ENCODE data around the gene DAP.

DAP gene

GRCh38 chr5:10682801-10683525 lies 78.1 kb downstream of the DAP start:
- DNase-seq (ENCODE audit: low spot score in 2 of 2) (no peak), ATAC-seq (no peak)
- H3K4me3 Mint-ChIP-seq: no peak overlapping the region
- peaks cover 36% of the 10 kb centered on the region for H3K36me3 Mint-ChIP-seq
- peaks cover 22% of the 10 kb centered on the region for H3K4me1 Mint-ChIP-seq
- H3K27ac Mint-ChIP-seq: peak overlapping the region; percentile 86
- H3K9me3 Mint-ChIP-seq: no peaks in the 10 kb centered on the region

- no peaks in the 10 kb centered on the region for H3K9me3 Mint-ChIP-seq
- peak overlapping the region; percentile 86 for H3K27ac Mint-ChIP-seq
- DNase-seq (ENCODE audit: low spot score in 2 of 2) (no peak), ATAC-seq (no peak)
- peaks cover 22% of the 10 kb centered on the region for H3K4me1 Mint-ChIP-seq
- H3K4me3 Mint-ChIP-seq: no peak overlapping the region
- H3K36me3 Mint-ChIP-seq: peaks cover 36% of the 10 kb centered on the region
Observed at GRCh38 chr5:10681731-10682679, 79.0 kb downstream of the DAP start.

GRCh38 chr5:10680876-10681481 lies 80.1 kb downstream of the DAP start:
- peaks cover 24% of the 10 kb centered on the region for H3K4me1 Mint-ChIP-seq
- DNase-seq (ENCODE audit: low spot score in 2 of 2) (no peak), ATAC-seq (no peak)
- H3K36me3 Mint-ChIP-seq: peaks cover 36% of the 10 kb centered on the region
- H3K9me3 Mint-ChIP-seq: no peaks in the 10 kb centered on the region
- H3K4me3 Mint-ChIP-seq: no peak overlapping the region
- peak overlapping the region; percentile 68 for H3K27ac Mint-ChIP-seq

GRCh38 chr5:10679336-10679988 lies 81.6 kb downstream of the DAP start:
- H3K9me3 Mint-ChIP-seq: no peaks in the 10 kb centered on the region
- no peak overlapping the region for H3K4me3 Mint-ChIP-seq
- H3K4me1 Mint-ChIP-seq: peaks cover 15% of the 10 kb centered on the region
- peaks cover 27% of the 10 kb centered on the region for H3K36me3 Mint-ChIP-seq
- H3K27ac Mint-ChIP-seq: no peak overlapping the region
- ATAC-seq (no peak), DNase-seq (ENCODE audit: low spot score in 2 of 2) (no peak)

- H3K4me1 Mint-ChIP-seq: peaks cover 20% of the 10 kb centered on the region
- H3K9me3 Mint-ChIP-seq: no peaks in the 10 kb centered on the region
- ATAC-seq (no peak), DNase-seq (ENCODE audit: low spot score in 2 of 2) (no peak)
- peaks cover 20% of the 10 kb centered on the region for H3K36me3 Mint-ChIP-seq
- H3K4me3 Mint-ChIP-seq: no peak overlapping the region
- H3K27ac Mint-ChIP-seq: no peak overlapping the region
Observed at GRCh38 chr5:10678244-10678643, 82.8 kb downstream of the DAP start.

- Mint-ChIP-seq H3K27ac (no peak overlapping the region), H3K4me1 (peaks cover 20% of the 10 kb centered on the region), H3K4me3 (no peak overlapping the region), H3K9me3 (no peaks in the 10 kb centered on the region), H3K36me3 (peaks cover 18% of the 10 kb centered on the region)
- ATAC-seq: no peak
- DNase-seq (ENCODE audit: low spot score in 2 of 2): no peak
Observed at GRCh38 chr5:10677533-10677932, 83.5 kb downstream of the DAP start.

GRCh38 chr5:10676946-10677345 lies 84.1 kb downstream of the DAP start:
- peaks cover 15% of the 10 kb centered on the region for H3K4me1 Mint-ChIP-seq
- ATAC-seq (no peak), DNase-seq (ENCODE audit: low spot score in 2 of 2) (no peak)
- peak overlapping the region; percentile 78 for H3K27ac Mint-ChIP-seq
- no peak overlapping the region for H3K4me3 Mint-ChIP-seq
- H3K36me3 Mint-ChIP-seq: peaks cover 12% of the 10 kb centered on the region
- no peaks in the 10 kb centered on the region for H3K9me3 Mint-ChIP-seq

- H3K4me1 Mint-ChIP-seq: peaks cover 15% of the 10 kb centered on the region
- DNase-seq (ENCODE audit: low spot score in 2 of 2) (no peak), ATAC-seq (no peak)
- peaks cover 9% of the 10 kb centered on the region for H3K36me3 Mint-ChIP-seq
- peak overlapping the region; percentile 78 for H3K27ac Mint-ChIP-seq
- no peaks in the 10 kb centered on the region for H3K9me3 Mint-ChIP-seq
- H3K4me3 Mint-ChIP-seq: no peak overlapping the region
Observed at GRCh38 chr5:10676224-10676623, 84.8 kb downstream of the DAP start.

GRCh38 chr5:10675177-10675700 lies 85.8 kb downstream of the DAP start:
- H3K4me1 Mint-ChIP-seq: peaks cover 15% of the 10 kb centered on the region
- ATAC-seq (no peak), DNase-seq (ENCODE audit: low spot score in 2 of 2) (no peak)

GRCh38 chr5:10674582-10674981 lies 86.5 kb downstream of the DAP start:
- peaks cover 15% of the 10 kb centered on the region for H3K4me1 Mint-ChIP-seq
- H3K27ac Mint-ChIP-seq: no peak overlapping the region
- H3K36me3 Mint-ChIP-seq: no peaks in the 10 kb centered on the region
- H3K4me3 Mint-ChIP-seq: no peak overlapping the region
- H3K9me3 Mint-ChIP-seq: no peaks in the 10 kb centered on the region
- DNase-seq (ENCODE audit: low spot score in 2 of 2) (no peak), ATAC-seq (no peak)

More at GRCh38 chr5:10675177-10675700, 85.8 kb downstream of the DAP start:
- H3K27ac Mint-ChIP-seq: no peak overlapping the region
- H3K9me3 Mint-ChIP-seq: no peaks in the 10 kb centered on the region
- H3K4me3 Mint-ChIP-seq: no peak overlapping the region
- no peaks in the 10 kb centered on the region for H3K36me3 Mint-ChIP-seq

GRCh38 chr5:10674096-10674495 lies 86.9 kb downstream of the DAP start:
- no peak overlapping the region for H3K27ac Mint-ChIP-seq
- no peaks in the 10 kb centered on the region for H3K36me3 Mint-ChIP-seq
- no peaks in the 10 kb centered on the region for H3K9me3 Mint-ChIP-seq
- peaks cover 15% of the 10 kb centered on the region for H3K4me1 Mint-ChIP-seq
- no peak overlapping the region for H3K4me3 Mint-ChIP-seq
- ATAC-seq: no peak
- DNase-seq (ENCODE audit: low spot score in 2 of 2): no peak

GRCh38 chr5:10673407-10673806 lies 87.6 kb downstream of the DAP start:
- Mint-ChIP-seq H3K4me1 (peaks cover 15% of the 10 kb centered on the region), H3K36me3 (no peaks in the 10 kb centered on the region), H3K27ac (no peak overlapping the region), H3K9me3 (no peaks in the 10 kb centered on the region), H3K4me3 (no peak overlapping the region)
- ATAC-seq (no peak), DNase-seq (ENCODE audit: low spot score in 2 of 2) (no peak)

- Mint-ChIP-seq H3K27ac (no peak overlapping the region), H3K4me1 (peaks cover 15% of the 10 kb centered on the region), H3K36me3 (no peaks in the 10 kb centered on the region), H3K9me3 (no peaks in the 10 kb centered on the region), H3K4me3 (no peak overlapping the region)
- DNase-seq (ENCODE audit: low spot score in 2 of 2) (no peak), ATAC-seq (no peak)
Observed at GRCh38 chr5:10673017-10673389, 88.0 kb downstream of the DAP start.

- H3K27ac Mint-ChIP-seq: no peak overlapping the region
- H3K4me3 Mint-ChIP-seq: no peak overlapping the region
- no peak for ATAC-seq
- no peak for DNase-seq (ENCODE audit: low spot score in 2 of 2)
- peaks cover 15% of the 10 kb centered on the region for H3K4me1 Mint-ChIP-seq
- no peaks in the 10 kb centered on the region for H3K36me3 Mint-ChIP-seq
- no peaks in the 10 kb centered on the region for H3K9me3 Mint-ChIP-seq
Observed at GRCh38 chr5:10672146-10673016, 88.7 kb downstream of the DAP start.
